Inflammatory macrophage treated with lipopolysaccharide for 1 hour (primary cell): ENCODE measurements around the gene FKBP1A.

Source experiments
- DNase-seq, 2 donors: peaks; one replicate each; pipeline ENCODE4 v3.0.0-alpha.2; 2020 to 2022

The FKBP1A gene

DNA sequence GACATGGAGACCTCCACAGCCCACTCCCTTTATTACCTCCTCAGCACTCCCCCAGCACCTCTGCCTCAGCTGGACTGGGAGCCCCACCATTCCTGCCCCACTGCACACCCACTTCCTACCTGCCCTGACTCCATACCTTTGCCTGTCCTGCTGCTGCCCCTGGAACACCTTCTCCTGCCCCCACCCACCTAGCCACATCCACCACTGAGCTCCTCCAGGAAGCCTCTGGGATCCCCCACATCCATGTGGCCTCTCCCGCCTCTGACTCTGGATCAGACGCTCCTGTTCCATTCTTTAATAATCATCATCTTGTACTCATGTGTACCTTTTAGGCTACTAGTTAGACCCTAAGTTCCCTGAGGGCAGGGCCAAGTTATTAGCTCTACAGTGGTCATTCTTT, 61.8 kb downstream of the FKBP1A start:
- no peak for DNase-seq

DNA sequence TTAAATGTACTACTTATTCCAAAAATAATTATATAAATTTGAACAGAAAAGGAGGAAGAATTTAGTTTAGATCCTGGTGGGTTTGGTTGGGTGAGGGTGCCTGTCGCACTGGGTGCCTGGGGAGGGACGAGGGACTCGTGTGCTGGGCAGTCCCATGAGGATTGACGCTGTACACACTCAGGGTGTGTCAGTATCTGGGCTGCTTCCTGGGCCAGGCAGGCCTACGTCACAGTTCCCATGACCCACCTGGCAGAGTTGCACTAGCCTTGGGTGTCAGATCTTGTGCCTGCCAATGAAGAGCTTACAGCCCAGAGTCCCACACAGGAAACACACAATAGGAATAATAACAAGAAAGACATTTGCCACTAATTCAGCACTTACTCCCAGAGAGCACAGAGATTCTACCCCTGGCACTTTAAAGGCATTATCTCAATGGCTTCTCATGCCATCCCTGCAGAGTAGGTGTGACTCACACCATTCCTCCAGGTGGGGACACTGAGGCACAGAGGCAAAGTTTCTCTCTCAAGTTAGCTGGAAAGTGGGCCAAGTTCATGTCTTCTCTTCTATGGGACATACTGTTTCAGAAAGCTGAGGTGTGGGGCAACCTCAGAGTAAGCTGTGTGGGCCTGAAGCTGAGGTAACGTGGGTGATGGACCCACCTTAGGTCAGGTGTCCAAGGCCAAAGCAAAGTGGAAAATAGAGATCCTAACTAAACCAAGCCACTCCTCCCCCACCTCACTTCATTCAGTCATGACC, 62.6 kb downstream of the FKBP1A start:
- no peak for DNase-seq

DNA sequence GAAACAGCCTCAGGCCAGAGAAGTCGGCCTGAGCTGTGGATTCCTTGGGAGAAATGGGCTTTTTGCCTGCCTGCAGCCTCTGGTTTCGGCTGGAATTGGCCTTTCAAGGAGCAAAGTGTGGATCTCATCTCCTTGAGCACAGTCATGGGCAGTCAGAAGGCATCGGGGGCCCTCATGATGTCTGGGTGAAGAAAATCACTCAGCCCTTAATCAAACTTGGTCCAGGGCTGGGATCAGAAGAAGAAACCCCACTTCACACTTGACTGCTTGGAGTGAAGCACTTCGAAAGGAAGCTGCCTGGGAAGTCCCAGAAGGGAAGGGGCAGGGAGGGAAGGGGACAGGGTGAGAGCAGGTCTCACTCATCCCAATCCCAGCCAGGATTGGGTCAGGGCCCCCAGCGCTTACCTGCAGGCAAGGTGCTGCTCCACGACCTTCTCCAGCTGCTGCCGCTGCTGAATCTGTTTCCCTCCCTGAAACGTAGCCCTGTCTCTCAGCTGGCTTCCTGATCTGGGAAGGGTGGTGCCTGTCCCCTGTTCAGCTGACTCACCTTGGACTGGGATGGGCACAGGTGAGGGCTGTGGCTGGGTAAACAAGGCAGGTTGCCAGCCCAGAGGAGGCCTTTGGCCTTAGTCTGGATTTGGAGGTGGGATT, 64.0 kb downstream of the FKBP1A start, which contains the start of gene SDCBP2:
TSS of gene SDCBP2 (minus strand) at position 460 of the 651 bp plus-strand sequence. CDS start 8,723 bp downstream, outside the sequence.
- no peak for DNase-seq

DNA sequence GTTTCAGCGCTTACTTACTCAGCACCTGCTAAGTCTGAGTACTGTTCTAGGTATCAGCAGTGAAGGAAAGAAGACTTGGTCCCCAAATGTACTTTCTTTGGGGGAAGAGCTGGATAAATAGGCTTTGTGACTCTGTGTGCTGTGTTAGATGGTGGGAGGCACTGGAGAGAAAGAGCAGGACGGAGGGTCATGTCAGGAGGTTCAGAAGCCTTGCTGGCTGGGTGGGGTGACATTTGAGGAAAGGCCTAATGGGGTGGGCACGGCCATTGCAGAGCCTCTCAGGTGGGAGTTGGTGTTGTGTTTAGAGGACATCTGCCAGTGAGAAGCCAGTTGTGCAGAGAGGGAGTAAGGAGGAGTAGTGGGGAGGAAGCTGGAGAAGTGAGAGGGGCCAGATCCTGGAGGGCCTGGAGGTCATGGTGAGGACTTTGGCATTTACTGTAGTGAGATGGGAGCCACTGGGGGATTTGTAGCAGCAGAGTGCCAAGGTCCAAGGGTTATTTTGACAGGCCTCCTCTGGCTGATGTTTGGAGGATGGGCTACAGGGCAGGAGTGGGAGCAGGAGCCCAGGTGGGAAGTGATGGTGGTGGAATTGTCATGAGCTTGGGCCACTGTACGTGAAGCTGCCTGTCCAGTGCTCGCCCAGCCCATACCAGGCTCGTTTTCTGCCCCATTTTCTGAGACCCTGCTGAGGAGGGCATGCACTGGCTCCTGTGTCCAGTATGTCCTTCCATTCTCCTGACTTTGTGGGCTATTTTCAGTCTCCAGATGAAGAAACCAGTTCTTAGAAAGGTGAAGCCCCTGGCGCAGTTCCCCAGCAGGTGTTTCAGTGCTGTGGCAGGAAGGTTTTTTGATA, 64.8 kb downstream of the FKBP1A start:
- no peak for DNase-seq

DNA sequence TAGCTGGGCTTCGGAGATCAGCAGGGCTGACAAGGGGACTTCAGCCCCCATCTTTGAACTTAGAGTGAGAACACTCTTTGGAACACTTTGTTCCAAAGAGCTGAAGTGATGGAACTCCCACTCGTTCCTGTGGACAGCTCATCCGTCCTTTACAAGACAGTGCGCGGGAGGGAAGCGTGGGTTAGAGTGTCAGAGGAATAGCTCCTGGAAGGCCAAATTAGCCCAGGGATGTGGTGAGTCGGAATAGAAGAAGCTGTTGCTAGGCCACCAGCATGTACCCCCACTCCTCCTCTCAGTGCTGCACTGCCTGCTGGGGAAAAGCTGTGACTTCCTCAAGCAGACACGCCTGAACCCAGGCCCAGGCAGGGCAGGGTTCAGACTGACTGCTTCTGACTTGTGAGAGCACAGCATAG, 65.6 kb downstream of the FKBP1A start:
- DNase-seq, result peak; percentile 90 to 99

DNA sequence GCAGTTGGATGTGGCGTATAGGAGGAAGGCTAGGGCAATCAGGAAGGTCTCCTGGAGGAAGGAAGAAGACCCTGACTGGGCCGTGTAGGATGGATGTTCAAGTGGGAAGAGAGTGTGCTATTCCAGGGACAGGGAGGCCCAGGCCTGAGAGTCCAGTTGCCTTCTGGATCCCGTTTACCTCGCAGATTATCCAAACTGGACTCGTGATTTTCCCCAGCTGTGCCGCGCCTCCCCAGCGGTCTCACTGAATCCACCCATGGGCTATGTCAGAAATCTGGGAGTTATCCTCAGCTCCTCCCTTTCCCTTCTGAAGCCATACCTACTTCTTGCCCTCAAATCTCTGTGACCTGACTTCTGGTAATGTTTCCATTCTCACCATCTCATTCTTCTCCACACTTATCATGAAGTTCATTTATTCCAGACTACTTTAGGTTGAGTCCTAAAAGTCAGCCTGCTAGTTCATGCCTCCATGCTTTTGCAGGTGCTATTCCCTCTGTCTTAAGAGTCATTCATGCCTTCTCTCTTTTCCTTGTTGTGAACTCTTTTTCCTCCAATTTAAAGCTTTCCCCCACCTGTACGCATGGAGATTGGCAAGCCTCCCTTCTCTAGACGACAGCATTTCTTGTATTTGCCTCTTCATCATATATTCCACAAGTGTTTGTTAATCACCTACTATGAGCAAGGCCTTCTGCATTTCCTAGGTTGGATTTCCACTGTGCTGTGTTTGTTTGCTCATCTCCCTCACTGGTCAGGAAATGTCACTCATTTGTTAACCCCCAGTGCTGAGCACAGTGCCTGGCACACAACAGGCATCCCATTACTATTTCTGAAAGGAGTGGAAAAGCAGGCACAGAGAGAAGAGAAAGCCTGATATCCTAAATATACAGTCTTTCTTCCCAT, 66.6 kb downstream of the FKBP1A start:
- peak; percentile 34 to 55 for DNase-seq

DNA sequence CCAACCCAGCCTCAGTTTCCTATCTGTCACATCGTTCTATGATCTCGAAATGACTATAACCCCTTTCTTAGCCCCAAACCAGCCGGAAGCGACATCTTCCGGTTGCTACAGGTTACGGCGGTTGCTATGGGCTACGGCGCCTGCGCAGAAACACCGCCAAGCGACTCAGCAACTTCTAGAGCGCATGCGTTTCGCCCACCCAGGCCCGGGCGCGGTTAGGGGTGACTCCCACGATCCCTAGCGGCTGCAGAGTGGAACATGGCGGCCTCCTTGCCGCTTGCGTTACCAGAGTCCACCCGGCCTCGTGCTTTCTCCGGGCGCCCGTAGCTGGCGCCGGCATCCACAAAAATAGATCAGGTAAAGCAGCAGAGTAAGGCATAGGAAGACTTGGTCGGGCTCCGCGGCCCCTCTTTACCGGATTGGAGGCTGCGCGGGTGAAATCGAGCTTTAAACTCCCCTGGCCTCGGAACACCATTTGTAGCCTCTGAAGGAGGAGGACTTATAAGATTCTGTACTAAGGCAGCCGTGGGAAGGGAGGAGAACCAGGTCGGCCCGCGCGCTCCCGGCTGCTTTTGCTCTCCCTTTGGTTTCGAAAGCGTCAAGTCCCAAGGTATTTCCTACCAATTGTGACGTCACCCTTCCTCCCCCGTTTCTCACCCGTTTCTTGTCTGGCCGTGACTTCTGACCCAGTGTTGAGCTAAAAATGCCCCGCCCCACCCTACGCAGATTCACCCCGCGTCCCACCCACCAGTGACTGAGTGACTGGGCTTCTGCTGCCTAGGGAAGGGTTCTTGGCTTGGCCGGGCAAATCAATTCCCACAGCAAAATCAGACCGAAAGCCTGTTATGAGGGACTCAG, 67.5 kb downstream of the FKBP1A start:
- peak; percentile 97 to 99 for DNase-seq

DNA sequence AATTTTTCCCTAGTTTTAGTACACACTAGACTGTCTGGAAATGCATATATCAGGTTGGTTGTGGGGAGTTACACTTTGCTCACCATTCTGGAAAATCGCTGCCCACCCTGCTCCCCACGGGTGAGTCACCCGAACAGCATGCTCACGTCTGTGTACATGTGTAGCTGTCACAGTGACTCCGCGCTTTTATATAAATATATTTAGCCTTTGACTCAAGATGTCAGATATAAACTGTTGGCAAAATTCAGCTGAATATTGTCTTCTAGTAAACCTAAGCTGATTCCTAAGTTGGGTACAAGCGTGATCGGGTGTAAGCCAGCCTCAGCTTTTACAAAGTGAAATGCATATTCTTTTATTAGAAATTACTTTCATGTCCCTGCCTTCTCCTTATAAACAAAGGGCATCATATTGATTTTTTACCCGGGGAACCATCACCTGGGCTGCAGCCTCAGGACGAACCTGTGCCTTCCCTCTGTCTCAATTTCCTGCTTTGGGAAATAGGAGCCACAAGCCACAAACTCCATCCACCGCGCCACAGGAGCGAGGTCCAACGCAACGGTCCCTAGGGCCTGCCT, 68.2 kb downstream of the FKBP1A start:
- peak; percentile 29 to 37 for DNase-seq

DNA sequence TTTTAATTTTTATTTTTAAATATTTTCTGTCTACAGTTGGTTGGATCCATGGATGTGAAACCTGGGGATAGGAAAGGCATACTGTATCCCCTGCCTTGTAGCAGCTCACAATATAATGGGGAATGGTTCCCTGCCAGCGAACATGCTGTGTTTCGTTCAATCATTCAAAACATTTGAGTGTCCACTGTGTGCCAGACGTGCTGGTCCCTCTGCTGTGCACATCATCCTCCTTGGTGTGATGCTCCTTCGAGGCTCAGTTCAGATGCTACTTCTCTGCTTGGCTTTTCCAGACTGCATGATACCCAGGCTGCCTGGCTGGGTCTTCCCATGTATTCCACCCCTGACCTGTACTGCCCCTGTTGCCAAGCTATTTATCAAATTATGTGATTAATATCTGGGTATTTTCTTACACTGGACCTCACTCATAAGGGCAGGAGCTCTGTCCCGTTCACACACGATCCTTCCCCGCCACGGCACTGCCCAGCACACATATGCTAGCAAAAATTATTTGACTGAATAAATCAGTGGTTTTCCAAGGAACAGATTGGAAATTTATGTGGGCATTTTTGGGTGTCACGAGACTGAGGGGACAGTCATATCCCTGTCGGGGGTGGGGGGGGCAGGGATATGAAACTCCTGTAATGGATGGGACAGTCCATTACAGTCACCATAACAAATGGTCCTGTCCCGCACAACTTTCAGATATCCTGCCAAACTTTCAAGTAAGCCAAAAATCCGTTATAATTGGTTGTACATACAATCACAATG, 68.8 kb downstream of the FKBP1A start:
- no peak for DNase-seq

DNA sequence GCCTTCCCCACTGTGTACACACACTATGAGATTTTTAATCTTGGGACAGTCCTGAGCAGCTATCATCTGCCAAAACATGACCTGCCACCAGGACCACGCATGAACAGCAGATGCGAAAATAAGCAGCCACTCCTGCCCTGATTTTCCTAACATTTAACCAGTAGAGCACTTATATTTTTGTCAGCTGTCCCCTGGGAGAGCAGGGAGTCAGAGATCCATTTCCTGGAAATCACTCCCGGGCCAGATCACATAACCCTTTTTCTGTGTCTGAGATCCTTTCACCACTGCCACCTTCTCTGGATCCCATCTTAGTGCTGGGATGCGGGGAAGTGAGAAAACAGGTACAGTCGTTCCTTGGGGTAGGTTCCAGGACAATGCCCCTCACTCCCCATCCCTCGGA, 69.6 kb downstream of the FKBP1A start:
- no peak for DNase-seq

DNA sequence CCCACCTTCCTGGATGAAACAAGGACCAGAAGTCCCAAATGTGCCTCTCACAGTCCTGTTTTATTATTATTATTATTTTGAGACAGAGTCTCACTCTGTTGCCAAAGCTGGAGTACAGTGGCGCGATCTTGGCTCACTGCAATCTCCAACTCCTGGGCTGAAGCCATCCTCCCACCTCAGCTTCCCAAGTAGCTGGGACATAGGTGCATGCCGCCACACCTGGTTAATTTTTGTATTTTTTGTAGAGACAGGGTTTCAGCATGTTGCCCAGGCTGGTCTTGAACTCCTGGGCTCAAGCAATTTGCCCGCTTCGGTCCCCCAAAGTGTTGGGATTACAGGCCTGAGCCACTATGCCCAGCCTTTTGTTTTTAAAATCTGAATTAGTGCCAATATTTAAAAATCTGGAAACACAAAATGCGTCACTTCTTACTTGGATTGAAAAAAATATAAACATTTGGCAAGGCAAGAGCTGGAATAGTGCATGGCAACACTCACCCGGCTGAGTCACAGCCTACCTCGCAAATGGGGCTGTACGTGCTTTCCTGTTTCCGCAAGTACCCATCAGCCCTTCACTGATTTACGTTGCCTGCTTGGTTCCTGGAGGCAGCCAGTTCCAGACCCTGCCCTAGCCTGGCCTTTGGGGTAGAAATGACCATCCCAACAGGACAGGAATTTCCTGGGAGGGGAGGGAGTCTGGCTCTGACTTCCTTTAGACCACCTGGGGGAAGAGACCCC, 70.2 kb downstream of the FKBP1A start:
- peak in 1 of 2 donors; percentile 37 for DNase-seq

DNA sequence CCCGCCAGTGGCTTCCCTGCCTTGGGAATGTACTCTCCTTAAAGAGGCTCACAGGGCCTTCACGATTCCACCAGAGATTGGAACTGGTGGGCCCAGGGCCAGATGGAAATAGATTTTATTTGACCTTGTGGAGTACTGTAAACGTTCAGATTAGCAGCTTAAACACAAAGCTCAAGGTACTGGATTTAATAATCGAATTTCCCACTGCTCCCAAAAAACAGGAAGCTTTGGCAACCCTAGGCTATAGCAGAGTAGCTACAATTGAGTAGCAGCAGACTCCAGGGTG, 71.3 kb downstream of the FKBP1A start:
- no peak for DNase-seq

DNA sequence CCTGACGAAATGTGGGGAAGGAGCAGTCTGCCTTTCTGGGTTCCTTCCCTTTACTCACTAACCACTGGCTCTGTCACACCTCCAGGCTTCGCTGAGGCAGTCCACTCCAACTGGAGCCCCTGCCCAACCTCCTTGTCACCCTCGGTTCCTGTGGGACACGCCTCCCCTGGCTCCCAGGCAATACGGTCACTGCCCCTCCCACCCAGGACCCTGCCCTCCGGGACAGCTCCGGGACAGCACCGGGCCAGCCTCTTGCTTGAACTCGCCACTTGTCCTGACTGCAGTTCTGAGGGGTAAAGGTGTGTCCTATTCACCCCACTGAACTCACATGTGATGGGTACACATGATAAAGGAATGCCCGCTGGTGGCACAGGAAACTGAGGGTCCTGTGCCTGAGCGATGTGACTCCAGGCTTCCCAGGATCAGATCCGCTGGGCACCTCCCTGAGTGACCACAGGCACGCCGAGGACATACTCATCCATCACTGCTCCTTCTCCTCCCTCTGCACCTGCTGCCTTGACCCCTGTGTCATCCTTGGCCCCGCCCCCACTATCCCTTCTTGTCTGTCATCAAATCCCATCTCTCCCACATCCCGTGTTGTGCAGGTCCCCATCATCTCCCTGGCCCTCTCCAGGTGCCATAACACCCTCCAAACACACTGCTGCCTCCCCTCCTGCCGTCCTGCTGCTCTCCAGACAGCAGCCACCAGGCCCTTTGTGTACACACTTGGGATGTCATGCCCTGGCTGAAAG, 71.8 kb downstream of the FKBP1A start:
- no peak for DNase-seq

DNA sequence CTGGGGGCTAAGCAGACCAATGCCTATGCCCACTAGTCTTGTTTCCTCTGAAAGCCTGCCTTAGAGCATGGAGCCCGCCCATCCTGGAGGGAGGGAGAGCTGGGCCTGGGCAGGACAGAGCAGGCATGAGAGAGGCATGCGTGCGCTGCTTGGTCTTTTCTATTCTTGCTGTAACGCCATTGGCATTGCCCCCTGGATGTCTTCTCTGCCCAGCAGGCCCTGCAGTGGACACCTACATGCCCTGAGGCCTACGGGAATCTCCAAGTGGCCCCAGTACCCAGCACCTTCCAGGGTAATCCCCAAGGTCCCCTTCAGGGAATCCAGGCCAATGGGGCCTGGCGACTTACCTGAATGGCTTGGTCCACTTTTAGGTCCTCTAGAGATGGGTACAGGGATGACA, 72.8 kb downstream of the FKBP1A start:
- DNase-seq, result no peak

DNA sequence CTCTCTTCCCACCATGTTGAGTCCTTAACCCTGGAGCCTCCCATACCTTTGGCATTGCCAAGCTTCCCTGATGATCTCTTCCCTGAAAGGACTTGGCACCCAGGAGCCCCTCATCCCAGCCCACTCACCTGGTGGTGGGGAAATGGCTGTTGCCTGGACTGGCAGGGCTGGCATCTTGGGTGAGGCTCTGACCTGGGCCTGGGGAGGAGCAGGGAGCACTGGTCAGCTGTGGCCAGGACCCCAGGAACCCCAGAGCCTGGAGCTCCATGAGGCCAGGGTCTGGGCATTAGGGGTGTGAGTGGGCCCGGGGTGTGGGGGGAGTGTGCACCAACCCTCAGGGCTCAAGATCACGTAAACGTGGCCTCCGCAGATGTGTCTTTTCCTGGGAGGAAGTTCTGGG, 73.4 kb downstream of the FKBP1A start:
- DNase-seq, result no peak

DNA sequence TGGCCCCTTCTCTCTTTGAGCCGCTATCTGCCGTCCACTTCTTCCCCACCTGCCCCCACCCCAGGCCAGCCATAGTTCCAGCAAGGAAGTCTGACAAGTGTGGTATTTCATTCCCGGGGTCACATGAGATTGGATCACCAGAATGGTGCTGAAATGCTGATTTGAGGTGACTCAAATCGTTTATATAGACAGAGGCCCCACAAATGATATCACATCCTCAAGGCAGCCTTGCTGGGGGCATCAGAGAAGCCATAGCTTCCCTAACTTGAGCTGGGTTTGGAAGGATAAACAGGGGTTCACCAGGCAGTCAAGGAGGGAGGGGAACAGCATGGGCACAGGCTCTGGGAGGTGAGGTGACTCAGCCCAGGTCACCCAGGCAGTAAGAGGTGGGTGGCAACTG, 73.8 kb downstream of the FKBP1A start:
- DNase-seq, result no peak
